AG04450 (cell line): Measurements from ENCODE around the gene MAN2B1. TPM values are rescaled to one million over a fixed set of nuclear protein-coding genes. Genes with fewer than 3 reads are reported as not detected.

Source experiments
- CTCF ChIA-PET: fragments of 300-600, 350-600 bp; formaldehyde crosslinking; extraction: SDS; loops from one replicate; lab custom pipeline; 2022; ENCODE audit warnings: antibody characterized with exemption, inconsistent platforms; lab: Charles Lee
- POLR2A ChIA-PET: fragments of 350-600 bp; formaldehyde crosslinking; extraction: SDS; loops from one replicate; lab custom pipeline; 2021; ENCODE audit warnings: antibody characterized with exemption, inconsistent platforms; lab: Yijun Ruan, JAX
- DNase-seq: peaks from one replicate; pipeline ENCODE4 v3.0.0-alpha.2; 2011; ENCODE audit warnings: low read depth, low spot score
- H3K27ac ChIP-seq: one replicate; pipeline ENCODE4 v1.5.1; 2012; ENCODE audit warnings: low read depth, low read length, control low read depth
- H3K27me3 ChIP-seq: one replicate; pipeline ENCODE4 v1.6.0; 2012; ENCODE audit warnings: low read length; ENCODE audit not compliant: control insufficient read depth, insufficient read depth
- H3K4me3 ChIP-seq: 2 replicates; pipeline ENCODE4 v1.5.1; 2011; ENCODE audit warnings: mild to moderate bottlenecking, low read depth, low read length, control low read depth
- H3K9me3 ChIP-seq: 2 replicates; pipeline ENCODE4 v1.5.1; 2012; ENCODE audit warnings: low read length; ENCODE audit not compliant: control insufficient read depth, insufficient read depth
- polyA plus RNA-seq: library from polyadenylated mRNA; depleted of rRNA; stranded (reverse); fragments of >200 nt; gene quantifications from 2 replicates; pipeline ENCODE4 v1.2.3, GENCODE V29; 2011
- TF ChIP-seq, protein P1 (sequence below): IDR thresholded peaks from 2 replicates; pipeline ENCODE4 v1.5.1; 2011; ENCODE audit warnings: low read depth, low read length, control low read depth, inconsistent platforms

Gene MAN2B1
- polyA plus RNA-seq, 1 experiment = 30.9 TPM

DNA sequence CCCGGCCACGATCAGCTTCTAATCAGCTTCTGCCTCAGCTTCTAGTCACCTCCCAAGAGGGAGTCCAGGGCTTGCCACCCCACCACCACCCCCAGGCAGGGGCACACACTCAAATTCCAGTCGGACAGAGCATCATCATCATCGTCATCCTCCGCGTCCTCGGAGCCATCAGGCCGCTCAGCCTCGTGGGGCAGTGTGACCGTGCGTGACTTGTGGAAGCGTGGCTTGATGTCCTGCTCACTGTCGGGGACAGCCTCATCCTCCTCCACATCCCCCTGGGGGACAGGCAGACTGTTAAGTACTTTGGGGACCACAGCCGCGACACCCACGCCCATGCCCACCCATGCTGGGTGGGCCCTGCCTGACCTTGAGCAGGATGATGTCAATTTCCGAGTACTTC lies 44.6 kb upstream of the MAN2B1 start:
- Histone ChIP-seq H3K27ac (no peak overlapping the region), H3K9me3 (no peaks in the 10 kb centered on the region), H3K4me3 (no peak overlapping the region), H3K27me3 (no peaks in the 10 kb centered on the region)
- DNase-seq = no peak
- POLR2A ChIA-PET = no interaction called here
- TF ChIP-seq, protein P1, sequence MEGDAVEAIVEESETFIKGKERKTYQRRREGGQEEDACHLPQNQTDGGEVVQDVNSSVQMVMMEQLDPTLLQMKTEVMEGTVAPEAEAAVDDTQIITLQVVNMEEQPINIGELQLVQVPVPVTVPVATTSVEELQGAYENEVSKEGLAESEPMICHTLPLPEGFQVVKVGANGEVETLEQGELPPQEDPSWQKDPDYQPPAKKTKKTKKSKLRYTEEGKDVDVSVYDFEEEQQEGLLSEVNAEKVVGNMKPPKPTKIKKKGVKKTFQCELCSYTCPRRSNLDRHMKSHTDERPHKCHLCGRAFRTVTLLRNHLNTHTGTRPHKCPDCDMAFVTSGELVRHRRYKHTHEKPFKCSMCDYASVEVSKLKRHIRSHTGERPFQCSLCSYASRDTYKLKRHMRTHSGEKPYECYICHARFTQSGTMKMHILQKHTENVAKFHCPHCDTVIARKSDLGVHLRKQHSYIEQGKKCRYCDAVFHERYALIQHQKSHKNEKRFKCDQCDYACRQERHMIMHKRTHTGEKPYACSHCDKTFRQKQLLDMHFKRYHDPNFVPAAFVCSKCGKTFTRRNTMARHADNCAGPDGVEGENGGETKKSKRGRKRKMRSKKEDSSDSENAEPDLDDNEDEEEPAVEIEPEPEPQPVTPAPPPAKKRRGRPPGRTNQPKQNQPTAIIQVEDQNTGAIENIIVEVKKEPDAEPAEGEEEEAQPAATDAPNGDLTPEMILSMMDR = no peak
- CTCF ChIA-PET = interaction anchor here (1.0 kb wide), 1 partner anchor 137 kb away, joined by 3 read pairs; no protein-coding TSS in a partner anchor

DNA sequence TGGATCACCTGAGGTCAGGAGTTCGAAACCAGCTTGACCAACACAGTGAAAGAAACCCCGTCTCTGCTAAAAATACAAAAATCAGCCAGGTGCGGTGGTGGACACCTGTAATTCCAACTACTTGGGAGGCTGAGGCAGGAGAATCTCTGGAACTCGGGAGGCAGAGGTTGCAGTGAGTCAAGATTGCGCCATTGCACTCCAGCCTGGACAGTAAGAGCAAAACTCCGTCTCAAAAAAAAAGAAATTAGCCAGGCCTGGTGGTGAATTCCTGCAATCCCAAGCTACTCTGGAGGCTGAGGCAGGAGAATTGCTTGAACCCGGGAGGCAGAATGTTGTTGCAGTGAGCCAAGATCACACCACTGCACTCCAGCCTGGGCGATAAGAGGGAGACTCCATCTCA lies 42.1 kb upstream of the MAN2B1 start:
- TF ChIP-seq, protein P1 = no peak
- Histone ChIP-seq H3K27me3 (no peaks in the 10 kb centered on the region), H3K9me3 (no peaks in the 10 kb centered on the region), H3K27ac (no peak overlapping the region), H3K4me3 (no peak overlapping the region)
- CTCF ChIA-PET = interaction anchor here (0.6 to 2.0 kb wide), 3 partner anchors 9 to 88 kb away, joined by 3 to 9 read pairs (median 3); no protein-coding TSS in a partner anchor
- no peak for DNase-seq
- POLR2A ChIA-PET = interaction anchor here (0.6 kb wide), 1 partner anchor 22 kb away, joined by 4 read pairs; no protein-coding TSS in a partner anchor

- no peak for DNase-seq
- ChIA-PET POLR2A (no interaction called here), CTCF (interaction anchor here (1.1 kb wide), 2 partner anchors 51 to 60 kb away, joined by 3 to 4 read pairs; no protein-coding TSS in a partner anchor)
- H3K9me3 ChIP-seq = no peaks in the 10 kb centered on the region; the same call in 1 of the 2 replicates
- TF ChIP-seq, protein P1 = no peak
- H3K4me3 ChIP-seq = no peak overlapping the region
- no peak overlapping the region for H3K27ac ChIP-seq
- H3K27me3 ChIP-seq = no peaks in the 10 kb centered on the region
Observed at GRCh38 chr19:12706332-12706718, 39.8 kb upstream of the MAN2B1 start.

- ChIA-PET POLR2A (no interaction called here), CTCF (interaction anchor here (1.1 kb wide), 1 partner anchor 52 kb away, joined by 3 read pairs; no protein-coding TSS in a partner anchor)
- H3K9me3 ChIP-seq = no peaks in the 10 kb centered on the region; the same call in 1 of the 2 replicates
- no peaks in the 10 kb centered on the region for H3K27me3 ChIP-seq
- H3K4me3 ChIP-seq = no peak overlapping the region
- no peak for DNase-seq
- no peak overlapping the region for H3K27ac ChIP-seq
- TF ChIP-seq, protein P1 = no peak
Observed at GRCh38 chr19:12705654-12706331, 39.3 kb upstream of the MAN2B1 start.

DNA sequence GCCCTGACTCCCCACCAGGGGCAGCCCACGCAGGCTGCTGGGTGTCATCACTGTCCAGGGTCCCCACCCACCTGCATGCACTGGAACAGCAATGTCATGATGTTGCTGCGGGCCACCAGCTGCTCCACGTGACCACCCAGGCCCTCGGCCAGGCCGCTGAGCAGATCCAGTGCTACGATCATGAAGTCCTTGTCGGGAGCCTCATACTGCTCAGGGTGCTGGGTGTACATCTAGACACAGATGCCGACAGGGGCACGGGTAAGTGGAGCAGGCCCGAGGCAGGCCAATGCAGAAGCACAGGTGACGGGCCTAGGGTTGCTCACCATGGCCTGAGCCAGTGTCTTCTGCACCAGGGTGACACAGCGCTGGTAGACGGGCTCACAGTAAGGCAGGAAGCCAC lies 38.6 kb upstream of the MAN2B1 start:
- H3K27ac ChIP-seq = no peak overlapping the region
- TF ChIP-seq, protein P1 = no peak
- no peaks in the 10 kb centered on the region; the same call in 1 of the 2 replicates for H3K9me3 ChIP-seq
- H3K27me3 ChIP-seq = no peaks in the 10 kb centered on the region
- no peak overlapping the region for H3K4me3 ChIP-seq
- DNase-seq = no peak
- ChIA-PET POLR2A (no interaction called here), CTCF (no interaction called here)
